GM21717 (cell line): ENCODE measurements around the gene ESD.

Experiments used
- ATAC-seq: cut with Tn5 transposase; IDR thresholded peaks from one replicate; pipeline ENCODE4 v1.9.1; 2021; ENCODE audit warnings: mild to moderate bottlenecking, moderate library complexity; ENCODE audit not compliant: unreplicated experiment

Gene ESD

DNA sequence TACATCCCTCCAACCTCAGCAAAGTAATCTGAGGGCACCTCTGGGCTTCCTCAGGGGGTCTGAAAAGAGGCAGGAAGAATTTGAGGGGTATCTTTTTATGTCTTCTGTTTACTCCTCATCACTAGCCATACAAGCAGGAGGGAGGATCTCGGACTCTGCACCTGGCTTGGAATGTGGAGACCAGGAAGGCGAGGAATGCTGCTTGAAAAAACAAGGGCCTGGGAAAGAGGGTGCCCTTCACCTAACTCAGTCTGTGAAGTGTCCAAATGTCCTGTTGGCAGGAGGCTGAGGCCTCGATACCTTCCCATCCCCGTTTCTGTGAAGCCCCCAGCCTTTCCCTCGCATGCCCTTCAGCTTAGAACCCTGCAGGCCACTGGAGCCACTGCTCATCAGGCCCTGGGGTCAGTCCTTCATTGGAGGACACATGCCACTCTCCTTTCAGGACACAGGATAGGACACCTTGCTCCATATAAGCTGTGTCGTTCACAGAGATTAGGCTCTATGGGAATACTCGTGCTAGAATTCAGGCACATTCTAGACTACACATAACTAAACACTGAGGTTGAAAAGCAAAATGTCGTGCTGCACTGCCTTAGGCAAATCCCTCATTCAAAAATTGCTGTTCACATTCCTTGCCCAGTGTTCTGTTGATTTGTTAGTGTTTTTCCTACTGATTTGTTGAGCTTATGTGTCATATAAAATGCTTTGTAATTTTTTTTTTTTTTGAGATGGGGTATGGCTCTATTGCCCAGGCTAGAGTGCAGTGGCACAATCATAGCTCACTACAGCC lies 49.7 kb downstream of the ESD start:
- ATAC-seq: no peak

DNA sequence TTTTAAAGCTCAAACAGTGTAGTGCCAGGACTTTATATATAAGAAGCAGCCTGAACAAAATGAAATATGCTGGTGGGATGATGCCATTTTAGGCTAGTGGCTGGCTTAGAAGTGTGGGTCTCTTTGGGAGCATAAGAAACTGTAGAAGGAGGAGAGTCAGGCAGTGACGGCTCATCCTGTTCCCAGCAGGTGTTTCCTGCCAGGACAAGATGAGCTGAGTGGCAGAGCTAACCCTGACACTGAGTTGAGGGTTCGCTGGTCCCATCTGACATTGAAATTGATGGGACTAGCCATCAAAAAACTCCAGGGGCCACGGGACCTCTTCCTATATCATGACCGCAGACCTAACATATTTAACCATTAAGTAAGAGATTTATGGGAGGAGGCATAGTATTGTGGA lies 51.3 kb downstream of the ESD start:
- no peak for ATAC-seq

DNA sequence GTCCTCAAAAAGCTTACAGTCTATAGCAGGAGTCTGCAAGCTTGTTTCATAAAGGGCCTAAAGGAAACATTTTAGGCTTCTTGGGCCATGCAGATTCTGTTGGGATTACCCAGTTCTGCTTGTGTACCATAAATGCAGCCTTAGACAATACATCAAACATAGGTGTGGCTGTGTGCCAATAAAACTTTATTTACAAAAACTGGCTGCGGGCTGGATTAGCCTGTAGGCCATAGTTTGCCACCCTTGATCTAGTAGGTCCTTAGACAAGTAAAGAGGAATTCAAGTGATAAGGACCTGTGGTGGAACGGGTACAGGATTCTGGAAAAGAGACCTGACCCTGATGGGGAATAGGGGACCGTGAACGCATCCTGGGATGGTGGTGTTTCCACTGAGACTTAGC lies 51.9 kb downstream of the ESD start:
- ATAC-seq: no peak

DNA sequence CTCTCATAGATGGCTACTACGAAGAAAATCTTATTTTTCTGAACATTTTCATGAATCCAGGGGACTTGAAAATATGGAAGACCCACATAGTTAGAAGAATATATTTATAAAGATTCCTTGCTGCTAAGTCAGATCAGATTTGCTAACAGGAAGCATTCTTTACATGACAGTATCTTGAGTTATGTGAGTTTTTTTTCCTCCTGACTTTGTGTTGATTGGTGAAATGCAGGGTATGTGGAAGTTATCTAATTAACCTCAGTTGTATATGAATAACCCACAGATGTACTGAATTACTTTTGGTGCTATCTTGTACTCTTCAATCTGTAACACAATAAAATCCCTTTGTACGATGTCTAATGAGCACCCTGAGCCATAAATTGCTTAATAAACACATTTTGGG lies 53.8 kb downstream of the ESD start:
- ATAC-seq: no peak

DNA sequence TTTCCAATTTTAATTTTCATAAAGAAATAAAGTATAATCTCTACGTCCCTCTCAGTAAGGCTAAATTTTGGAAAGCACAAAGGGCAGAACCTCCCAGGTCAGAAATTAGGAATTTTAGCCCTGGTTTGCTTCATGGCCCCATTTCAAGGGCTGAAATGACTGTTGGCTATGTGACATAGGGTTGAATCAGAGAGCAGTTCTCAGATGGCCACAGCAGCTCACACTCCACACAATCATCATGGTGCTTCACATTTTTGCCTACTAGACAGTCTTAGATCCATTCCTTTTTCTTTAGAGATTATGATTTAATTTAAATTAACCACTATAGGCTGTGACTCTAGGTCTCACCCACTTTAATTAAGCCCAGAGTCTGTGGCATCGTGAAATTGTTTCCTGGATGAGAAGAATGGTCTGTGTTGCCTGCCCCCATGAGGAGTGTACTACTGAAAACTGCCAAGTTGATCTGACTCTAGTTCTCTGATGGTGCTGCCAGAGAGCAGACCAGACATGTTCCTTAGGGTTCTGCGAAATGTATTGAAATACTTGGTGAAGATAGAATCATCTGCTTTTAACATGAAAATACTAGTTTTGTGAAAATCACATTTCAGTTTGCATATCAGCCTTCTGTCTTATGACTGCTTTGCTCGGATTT lies 57.4 kb downstream of the ESD start:
- no peak for ATAC-seq

DNA sequence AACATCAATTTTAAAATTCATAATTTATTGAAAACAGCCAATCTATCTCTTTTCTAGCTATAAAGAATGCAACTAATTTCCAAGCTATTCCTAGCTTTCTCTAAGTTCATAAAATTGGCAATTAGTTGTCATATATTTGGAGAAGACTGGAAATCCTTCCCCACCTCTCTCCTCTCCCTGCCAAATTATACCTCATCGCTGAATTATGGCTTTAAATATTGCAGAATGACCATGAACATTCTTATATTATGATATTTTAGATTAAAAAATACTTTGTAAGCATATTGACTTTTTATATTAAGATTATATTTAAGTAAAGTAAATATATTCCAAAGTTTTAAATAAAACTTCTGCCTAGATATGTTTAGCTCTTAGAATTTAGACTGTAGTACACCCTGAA lies 58.2 kb downstream of the ESD start:
- no peak for ATAC-seq

DNA sequence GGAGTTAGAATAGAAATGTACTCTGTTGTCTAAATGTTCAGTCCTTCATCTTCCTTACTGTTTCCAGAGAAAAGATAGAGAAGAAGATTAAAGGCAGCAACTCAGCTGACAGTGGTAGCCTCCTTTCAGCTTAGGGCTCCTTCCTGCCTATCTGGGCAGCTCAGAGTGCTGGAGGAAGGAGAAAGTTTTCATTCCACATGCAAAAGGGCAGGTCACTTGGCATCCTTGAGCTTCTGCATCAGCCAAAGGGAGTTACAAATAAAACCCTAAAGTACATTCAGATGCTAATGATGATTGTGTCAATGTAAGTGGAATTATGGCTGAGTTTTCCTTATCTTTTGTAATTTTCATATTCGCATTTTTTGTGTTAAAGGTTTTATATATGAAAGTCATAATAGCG lies 58.9 kb downstream of the ESD start:
- ATAC-seq: no peak

DNA sequence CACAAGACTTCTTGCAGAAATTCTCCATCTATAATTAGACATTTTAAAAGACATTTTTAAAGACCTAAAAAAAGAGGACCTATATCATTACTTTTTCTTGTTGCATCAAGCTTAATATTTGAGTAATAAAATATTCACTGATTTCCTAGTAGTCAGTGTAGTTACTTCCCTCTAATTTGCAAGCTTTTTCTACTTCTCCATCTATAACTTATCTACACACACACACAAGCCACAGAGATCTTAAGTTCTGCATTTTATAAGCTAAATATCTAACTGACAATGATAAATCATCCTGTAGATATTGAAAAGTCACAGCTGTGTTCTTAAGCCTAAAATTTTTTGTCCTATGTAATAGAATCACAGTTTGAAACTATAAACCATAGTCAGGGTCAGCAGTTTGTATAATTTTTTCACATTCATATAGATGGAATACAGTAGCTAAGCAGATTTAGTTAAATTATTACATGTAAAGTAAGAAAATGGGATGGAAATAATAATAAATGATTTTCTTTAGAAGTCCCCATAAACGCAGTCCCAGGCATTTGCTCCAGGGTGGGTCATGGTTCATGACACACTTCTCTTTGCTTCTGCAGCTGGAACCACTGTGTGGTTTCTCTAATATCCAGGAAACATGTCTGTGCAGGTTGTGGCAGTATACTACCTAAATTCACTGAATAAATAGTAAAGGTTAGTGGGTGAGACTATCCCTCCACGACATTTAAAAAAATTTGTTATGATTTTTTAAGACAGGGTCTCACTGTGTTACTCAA lies 60.2 kb downstream of the ESD start:
- no peak for ATAC-seq

DNA sequence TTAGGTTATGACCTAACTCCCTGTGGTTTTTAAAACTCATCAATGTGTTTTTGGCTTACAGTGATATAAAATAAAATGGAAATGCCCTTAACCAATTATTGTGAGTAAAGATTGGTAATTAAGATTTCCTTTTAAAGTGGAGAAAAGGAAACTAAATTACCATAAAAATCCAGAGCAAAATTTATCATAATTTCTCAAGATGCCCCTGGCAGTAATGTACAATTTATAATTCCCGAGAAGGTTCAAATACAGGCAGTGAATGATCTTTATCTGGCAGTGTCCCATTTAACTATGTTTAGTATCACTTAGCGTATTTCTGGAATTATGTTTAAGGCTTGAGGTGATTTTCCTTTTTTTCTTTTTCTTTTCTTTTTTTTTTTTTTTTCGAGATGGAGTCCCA lies 61.5 kb downstream of the ESD start:
- no peak for ATAC-seq

DNA sequence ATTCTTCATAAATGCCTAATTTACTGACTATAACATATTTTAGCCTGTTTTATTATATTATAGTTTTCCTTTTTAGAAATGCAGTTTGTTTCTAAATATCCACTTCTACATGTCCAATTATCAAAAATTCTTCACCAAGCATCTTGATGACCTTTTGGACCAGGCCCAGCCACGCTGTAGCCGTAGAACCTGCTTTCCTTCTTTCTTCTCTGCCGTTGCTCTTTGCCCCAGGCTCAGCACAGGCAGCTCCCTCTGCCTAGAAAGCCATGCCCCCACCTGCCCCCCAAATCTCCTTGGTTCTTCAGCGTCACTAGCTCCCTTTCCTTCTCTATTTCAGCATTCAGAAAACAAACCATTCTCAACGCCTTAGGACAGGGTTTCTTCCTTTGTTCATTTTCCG lies 65.4 kb downstream of the ESD start:
- ATAC-seq: no peak

DNA sequence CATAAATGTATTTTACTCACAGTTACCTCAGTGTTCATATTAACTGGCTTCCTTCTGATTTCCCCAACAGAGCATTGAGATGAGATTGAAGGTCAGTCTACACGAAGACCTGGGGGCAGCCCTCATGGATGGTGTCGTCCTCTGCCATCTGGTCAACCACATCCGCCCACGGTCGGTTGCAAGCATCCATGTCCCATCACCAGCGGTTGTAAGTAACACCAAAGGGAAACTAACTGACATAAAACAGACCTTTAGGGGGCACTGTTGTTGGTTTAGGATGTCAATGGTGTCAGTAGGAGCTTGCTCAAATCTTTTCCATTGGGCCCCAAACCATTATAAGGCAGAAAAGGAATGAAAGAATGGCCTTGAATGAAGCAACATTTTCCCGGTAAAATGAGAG lies 68.2 kb downstream of the ESD start:
- no peak for ATAC-seq

DNA sequence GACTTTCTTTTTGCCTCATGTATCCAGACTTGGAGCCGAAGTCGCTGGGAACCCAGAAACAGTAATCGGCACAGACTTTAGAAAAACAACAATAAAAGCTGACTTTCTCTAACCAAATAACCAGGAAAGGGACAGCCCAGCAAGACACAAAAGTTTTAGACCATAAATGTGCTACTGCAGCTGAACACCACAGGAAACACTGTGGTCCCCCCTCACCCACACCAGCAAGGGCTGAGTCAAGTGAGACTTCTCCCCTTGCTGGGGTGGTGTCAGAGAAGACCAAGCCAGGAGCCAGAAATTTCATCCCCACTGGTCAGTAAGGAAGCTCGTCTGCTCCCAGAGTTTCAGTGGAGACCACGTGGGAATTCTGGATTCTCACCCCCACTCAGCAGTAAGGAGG lies 70.6 kb downstream of the ESD start:
- no peak for ATAC-seq
